HG03439 (cell line): Measurements from ENCODE around the gene CPLANE2.
A peak's percentile ranks its signal among the peaks of the same experiment; 100 is the strongest.
"Not testable (repeated sequence)": the region's sequence is repeated elsewhere in the genome, so short reads cannot be mapped to it uniquely, and the experiment has no call there.

Source experiments
- ATAC-seq: cut with Tn5 transposase; IDR thresholded peaks from one replicate; pipeline ENCODE4 v1.9.1; 2021; ENCODE audit warnings: mild to moderate bottlenecking, moderate library complexity; ENCODE audit not compliant: unreplicated experiment

Gene CPLANE2

DNA sequence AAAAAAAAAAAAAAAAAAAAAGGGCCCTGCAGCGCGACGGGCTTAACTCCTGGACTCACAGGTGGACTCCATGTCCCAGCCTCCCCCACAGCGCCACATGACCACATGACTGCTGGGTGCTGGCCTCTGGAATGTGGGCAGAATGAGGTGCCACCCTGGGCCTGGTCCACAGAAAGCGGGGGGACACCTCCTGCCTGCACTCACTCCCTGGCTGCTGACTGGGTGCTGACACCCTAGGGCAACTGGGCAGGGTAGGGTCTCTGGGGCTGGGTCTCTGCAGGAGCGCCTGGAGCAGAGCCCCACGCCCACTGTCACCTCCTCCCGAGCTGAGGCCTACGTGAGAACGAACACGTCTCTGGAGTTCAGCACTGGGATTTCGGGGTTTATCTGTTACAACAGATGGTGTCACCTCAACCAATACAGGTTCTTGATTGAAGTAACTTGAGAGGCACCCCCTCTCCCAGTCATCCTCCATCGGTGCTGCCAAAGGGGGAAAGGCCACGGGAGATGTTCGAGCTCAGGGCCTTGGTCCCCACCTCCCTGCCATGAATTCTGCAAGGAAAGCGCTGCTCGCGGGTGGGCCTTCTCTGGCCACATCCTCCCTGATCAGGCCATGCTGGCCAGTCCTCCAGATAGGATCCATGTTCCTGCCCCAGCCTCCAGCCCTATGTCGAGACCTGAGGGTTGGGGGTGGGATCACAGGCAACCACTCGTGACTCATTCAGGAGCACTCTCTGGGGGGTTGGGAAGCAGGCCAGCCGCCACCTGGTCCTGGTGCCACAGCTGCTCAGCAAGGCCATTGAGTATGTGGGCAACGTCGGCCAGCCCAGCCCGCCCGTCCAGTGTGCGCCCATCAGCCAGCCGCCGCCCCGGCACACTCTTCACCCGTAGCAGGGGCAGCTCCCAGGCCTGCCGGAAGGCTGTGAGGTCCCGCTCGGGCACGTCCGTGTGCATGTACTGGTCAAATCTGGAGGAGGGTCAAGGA lies 5.4 kb downstream of the CPLANE2 start:
- ATAC-seq: no peak

DNA sequence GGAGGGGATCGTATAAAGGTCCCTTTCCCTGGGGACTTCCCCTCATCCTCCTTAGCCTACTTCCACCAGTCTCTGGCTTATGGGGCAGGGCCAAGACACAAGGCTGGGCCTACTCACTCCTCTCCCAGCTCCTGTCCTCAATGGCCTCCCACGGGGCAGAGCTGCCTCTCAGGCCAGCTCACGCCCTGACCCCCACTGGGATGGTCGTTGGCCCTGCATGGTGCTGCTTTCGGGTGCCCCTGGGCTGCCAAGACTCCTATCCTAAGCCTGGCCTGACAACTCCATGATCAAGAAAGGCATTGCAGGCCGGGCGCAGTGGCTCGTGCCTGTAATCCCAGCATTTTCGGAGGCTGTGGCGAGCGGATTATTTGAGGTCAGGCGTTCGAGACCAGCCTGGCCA lies 6.2 kb downstream of the CPLANE2 start:
- no peak for ATAC-seq

DNA sequence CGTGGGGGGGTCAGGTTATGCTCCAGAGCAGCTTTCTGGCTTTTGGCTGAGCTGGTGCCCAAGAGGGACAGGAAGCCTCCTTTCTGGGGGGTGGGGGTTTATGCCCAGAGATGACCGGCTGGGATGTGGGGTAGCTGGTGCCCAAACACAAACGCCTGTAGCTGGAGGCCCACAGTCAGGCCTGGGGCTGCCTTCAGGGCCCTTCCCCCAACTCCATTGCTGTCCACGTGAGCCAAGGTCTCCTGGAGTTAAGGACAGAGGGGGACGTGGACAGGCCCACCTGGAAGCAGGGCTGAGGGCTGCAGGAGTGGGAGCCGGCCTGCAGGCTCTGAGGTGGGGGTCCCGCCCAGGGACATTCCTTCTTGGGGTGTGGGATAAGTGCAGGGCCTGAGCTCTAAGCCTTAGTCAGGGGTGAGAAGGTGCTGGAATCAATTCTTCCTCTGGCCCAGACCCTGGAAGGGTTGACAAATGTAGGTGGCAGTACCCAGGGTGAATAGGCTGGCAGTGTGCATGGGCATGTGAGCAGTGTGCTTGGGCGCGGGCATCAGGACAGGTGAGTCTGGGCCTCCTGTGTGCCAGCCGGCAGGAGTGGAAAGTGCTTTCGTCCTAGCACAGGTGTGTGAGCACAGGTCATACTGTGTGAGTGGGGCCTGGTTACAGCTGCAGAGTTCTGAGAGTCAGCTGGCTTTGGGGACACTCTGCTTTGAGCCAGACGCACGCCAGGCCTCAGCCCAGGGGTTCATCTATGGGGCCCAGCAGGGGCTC lies 6.8 kb downstream of the CPLANE2 start:
- ATAC-seq: no peak

DNA sequence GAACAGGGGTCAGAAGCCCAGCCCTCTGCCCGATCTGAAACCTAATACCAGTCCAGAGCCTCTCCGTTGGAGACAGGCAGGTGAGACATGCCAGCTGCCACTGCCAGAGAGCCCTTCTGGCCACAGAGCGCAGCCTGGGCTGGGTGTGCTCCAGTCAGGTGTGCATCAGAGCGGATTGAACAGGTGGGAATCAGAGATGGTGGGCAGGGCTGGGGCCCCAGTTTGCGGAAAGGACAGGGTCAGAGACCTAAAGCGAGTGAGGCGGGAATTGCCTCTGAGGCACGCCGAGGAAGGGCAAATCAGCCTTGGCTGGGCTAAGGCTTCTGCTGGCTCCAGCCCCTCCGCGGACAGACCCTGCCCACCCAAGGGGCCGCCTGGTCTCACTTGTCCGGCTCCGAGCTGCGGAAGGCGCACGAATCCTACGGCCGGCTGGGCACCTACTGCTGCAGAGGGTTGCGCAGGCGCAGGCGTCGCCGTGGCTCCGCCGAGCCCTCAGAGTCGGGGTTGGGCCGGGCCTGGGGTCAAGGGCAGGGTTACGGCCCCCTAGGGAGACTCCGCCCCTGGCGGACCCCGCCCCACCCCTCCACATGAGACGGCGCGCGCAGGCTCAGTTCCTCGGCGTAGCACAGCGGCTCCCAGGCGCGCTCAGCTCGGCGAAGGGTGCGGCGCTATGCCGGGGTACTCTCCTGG lies 10.3 kb downstream of the CPLANE2 start:
- ATAC-seq: no peak

DNA sequence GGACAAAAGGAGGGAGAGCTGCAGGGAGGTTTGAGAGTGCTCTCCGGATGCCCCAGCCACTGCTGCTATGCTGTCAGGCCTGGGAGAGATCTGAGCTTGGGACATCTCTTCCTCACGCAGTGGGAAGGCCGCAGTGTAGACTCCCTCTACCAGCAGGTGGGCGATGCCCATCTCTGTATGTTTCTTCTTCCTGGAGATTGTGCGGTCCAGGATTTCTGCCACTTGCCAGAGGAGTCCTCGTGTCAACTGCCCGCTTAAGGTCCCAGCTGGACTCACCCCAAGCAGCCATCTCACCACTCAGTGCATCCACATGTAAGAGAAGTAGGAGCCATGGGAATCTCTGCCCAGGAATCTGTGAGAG lies 10.9 kb downstream of the CPLANE2 start:
- no peak for ATAC-seq

DNA sequence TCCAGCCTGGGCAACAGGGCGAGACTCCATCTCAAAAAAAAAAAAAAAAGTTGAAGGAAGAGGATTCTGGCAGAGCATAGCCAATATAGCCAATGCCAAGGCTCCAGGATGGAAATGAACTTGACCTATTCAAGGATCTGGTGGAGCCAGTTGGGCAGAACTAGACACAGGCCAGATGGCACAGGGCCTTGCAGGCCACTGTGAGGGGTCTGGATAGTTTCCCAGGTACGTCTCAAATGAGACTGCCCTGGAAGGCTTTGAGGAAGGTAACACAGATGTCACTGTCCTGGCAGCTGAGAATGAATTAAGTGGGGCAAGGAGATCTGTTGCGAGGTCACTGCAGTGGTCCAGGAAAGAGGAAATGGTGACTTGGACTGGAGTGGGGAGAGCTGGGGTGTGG lies 12.5 kb downstream of the CPLANE2 start:
- ATAC-seq: no peak

DNA sequence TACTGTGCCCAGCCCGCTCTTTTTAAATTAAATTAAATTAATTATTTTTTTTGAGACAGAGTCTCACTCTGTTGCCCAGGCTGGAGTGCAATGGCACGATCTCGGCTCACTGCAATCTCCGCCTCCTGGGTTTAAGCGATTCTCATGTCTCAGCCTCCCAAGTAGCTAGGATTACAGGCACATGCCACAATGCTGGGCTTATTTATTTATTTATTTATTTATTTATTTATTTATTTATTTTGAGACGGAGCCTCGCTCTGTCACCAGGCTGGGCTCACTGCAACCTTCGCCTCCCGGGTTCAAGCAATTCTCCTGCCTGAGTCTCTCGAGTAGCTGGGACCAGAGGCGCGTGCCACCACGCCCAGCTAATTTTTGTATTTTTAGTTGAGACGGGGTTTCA lies 14.3 kb downstream of the CPLANE2 start:
- ATAC-seq: not testable (repeated sequence)

DNA sequence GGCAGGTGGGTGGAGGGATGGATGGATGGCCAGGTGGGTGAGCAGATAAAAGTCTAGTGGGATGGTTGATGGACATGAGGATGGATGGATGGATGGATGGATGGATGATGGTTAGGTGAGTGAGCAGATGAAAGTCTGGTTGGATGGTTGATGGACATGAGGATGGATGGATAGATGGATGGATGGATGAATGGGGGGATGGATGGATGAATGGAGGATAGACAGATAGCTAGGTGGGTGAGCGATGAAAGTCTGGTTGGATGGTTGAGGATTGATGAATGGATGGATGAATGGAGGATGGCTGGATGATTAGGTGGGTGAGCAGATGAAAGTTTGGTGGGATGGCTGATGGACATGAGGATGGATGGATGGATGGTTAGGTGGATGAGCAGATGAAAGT lies 15.5 kb downstream of the CPLANE2 start:
- no peak for ATAC-seq

DNA sequence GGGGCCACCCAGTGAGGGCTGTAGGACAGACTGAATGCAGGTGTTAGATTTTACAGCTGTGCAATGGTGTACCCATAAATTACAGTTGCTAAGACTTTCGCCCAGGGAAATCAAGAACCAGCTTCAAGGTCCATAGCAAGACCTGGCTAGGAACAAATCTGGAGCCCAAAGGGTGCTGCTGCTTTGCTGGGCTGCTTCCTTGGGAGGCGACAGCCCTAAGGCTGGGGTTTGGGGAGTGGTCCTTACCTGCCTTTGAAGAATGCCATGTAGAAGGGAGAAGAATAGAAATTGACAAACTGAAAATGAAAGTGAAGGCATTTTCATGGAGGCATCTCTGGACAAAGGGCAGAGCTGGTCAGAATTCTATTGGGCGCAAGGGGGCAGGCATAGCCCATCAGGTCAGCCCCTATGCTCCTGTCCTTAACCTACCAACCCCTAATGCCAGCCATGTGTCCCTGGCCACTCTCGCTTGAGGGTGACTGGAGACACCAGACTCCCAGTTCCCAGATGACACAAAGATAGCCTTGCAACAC lies 16.9 kb downstream of the CPLANE2 start:
- no peak for ATAC-seq

DNA sequence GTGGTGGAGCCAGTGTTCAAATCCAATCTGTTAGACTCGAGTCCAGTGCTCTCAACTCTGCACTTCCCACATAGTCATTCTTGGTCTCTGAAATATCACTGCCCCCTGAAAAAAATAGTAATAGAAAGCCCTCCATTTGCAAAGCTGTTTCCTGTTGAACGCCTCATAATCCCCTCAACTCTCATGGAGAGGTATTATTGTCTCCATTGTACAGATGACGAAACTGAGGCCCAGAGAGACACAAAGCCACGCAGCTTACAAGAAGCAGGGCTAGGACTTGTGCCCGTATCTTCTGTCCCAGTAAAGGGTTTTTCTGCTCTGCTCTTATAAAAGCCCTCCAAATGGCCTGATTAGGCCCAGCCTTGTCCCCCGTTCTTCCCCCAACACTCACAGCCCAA lies 18.3 kb downstream of the CPLANE2 start:
- no peak for ATAC-seq

DNA sequence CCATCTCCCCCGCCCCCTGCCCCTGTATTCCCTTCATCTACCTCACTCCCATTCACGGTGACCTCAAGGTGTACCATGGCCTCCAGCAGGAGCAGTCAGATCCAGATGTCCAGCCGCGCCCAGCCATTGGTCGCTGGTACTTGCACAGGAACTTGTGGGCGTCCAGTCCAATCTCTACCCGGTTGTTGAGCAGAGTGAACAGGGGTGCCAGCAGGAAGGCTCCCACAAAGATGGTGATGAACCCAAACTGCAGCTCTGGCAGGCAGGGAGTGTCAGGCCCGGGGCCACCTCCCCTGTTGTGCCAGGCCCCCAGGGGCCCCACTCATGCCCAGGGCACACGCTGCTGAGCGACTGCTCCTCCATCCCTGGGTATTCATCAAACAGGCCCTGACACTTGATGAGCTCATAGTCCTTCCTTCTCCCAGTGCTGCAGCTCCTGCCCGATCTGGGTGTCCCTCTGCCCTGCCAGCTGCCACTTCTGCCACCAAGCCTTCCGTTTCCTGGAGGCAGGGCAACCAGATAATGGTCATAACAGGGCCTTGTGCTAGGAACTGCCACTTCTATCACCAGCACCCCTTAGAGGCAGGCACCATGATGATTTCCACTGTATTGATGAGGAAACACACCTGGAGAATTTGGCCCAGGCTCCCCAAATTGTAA lies 18.8 kb downstream of the CPLANE2 start:
- ATAC-seq: no peak

DNA sequence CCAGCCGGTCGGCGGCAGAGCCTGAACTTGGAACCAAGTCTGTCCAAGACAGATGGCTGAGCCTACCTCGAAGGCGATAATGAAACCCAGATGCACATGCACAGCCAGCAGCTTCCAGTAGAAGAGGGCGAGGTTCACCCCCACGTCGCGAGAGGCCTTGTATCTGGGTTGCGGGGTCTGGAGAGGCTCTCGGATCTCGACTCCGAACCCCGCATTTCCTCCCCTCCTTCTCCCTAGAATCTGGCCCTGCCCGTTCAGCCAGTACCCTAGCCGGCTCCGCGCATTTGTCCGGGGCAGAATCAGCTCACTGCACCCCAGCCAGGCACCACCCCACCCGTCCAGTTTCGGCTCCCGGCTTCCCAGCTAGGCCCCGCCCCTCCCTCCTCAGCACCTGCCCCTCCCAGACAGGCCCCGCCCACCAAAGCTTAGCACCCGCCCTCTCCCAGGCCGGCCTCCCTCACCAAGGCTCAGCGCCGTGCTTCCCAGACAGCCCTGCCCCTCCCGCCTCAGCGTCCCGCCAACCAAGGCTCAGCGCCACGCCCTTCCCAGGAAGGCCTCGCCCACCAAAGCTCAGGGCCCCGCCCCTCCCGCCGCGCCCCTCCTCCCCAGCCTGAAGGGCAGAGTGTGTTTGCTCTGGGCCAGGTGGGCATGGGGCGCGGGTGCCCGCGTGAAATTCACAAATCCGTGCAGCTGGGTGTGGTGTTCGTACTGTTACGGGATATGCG lies 19.8 kb downstream of the CPLANE2 start:
- ATAC-seq: peak; percentile 85

DNA sequence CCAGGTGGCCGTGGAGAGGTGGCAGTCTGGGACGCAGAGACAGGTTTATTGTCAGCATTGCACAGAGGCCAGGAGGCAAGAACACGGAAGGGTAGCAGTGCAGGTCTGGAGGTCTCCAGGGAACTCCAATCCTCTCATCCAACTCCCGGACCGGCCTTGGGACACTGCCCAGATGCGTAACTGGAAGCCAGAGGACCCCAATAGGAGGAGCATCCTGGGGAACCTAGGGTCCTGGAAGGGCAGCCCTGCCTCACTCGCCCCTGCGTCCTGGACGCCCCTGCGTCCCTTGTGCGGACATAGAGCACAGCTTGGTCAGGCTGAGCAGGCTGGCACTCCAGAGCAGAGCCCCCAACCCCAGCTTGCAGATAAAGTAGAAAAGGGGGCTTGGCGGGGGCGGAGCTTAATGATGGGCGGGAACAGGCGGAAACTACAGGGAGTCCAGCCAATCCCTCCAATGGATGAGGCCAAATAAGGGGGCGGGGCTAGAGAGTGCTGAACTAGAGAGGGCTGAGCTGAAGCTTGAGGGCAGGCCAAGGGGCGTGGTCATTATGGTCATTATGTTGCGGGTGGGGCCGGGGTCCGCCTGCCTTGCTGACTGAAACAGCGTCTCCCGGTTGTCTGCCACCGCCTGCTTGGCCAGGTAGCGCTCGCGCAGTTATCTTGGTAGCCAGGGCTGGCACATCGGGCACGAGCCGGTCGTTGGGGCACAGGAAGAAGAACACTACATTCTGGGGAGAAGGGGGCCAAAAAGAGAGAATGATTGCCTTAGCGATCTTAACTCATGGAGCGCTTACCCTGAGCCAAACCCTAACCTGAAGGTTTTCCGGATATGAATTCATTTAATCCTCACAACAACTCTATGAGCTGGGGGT lies 20.9 kb downstream of the CPLANE2 start:
- ATAC-seq: no peak

DNA sequence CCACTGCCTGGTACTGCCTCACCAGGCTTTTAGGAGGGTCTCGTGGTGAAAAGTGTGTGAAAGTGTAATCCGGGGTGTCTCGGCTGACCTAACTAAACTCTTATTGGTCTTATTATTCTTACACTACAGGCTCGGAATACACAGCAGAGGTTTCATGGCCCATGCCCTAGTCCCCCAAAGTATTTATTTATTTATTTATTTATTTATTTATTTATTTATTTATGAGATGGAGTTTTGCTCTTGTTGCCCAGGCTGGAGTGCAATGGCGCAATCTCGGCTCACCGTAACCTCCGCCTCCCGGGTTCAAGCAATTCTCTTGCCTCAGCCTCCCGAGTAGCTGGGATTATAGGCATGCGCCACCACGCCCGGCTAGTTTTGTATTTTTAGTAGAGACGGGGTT lies 21.7 kb downstream of the CPLANE2 start:
- not testable (repeated sequence) for ATAC-seq

DNA sequence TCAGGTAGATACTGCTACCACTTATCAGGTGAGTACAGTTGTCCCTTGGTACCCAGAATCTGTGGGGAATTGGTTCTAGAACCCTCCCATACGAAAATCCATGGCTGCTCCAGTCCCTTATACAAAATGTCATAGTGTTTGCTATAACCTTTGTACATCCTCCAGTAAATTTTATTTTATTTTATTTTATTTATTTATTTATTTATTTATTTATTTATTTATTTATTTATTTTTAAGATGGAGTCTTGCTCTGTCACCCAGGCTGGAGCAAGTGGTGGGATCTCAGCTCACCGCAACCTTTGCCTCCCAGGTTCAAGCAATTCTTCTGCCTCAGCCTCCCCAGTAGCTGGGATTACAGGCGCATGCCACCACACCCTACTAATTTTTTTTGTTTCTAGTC lies 23.4 kb downstream of the CPLANE2 start:
- ATAC-seq: not testable (repeated sequence)

DNA sequence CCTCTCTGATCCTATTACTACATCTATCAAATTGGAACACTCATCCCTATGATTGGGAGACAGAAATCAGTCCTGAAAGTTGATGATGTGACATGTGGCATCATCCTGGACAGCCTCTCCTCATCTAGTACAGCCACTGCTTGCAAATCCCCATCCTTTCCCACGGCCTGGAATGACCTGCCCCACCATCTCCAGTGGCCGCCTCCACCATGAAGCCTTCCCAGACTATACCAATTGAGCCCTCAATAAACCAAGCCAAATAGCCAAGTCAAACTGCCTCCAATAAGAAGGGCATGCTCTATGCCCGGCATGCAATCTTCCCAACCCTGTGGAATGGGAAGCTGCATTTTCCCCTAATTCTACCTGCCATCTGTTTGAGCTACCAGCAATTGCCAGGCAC lies 24.0 kb downstream of the CPLANE2 start:
- no peak for ATAC-seq

DNA sequence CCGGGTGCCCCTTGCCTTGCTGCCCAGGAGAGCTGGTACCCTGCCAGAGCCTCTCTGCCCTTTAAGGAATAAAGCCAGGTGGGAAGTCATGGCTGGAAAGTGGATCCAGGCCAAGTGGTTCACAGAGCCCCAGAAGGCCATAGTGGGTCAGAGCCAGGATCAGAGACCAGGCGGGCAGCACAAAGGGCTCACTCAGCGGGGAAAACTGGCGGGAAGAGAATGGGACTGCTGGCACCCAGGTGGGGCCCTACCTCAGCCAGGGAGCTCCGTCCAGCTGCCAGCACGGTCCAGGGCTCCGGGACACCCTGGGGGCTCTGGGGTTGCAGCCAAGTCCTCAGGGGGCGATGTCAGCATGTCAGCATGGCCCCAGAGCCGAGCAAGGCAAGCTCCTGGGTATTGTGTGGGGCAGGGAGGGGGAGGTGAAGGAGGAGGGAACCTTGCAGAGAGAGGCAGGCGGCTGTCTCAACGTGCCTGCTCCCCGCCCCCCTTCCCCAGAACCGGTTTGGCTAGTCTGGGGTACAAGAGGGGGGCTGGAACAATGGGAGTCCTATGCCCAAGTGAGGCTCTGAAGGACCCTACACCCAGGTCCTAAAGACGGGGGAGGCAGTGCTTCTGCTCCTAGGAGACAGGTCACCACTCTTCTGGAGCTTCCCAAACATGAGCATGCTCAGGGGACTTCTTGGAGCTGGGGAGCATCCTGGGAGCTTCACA lies 24.6 kb downstream of the CPLANE2 start, which contains the start of gene ARHGEF19:
Gene ARHGEF19 (minus strand): TSS at position 402 of the 711 bp plus-strand sequence. CDS start 3,598 bp downstream, outside the sequence.
- ATAC-seq: no peak

DNA sequence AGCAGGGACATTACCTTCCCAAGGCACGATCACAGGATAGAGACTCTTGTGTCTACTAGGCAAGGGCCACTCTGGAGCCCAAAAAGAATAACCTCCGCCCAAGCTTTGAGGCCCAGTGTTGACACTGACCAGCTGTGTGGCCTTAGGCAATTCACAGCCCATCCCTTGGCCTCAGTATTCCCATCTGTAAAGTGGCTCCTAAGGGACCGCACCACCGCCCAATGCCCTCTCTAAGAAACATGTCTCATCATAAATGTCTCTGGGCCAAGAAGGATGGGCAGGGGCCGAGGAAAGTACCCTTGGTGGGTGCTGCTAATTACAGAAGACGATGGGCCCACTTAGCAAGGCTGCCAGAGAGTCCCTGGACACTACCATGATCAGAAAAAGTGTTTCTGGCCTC lies 25.2 kb downstream of the CPLANE2 start:
- no peak for ATAC-seq
